Fibroblast of lung (primary cell): ENCODE data around the gene NUP160.
"Not testable (repeated sequence)": the region's sequence is repeated elsewhere in the genome, so short reads cannot be mapped to it uniquely, and the experiment has no call there.

Source experiments
- EZH2 ChIP-seq: IDR thresholded peaks from 2 replicates; pipeline ENCODE4 v1.5.1; 2012; ENCODE audit warnings: low read length, control low read depth, mild to moderate bottlenecking; ENCODE audit errors: missing control alignments
- TF ChIP-seq, protein P1 (sequence below), 2 donors: IDR thresholded peaks in 1 of 2; conservative IDR thresholded peaks in 1 of 2; 1 replicate in 1 of 2; 2 replicates in 1 of 2; pipeline ENCODE4 v1.5.1; 2011 to 2012; ENCODE audit warnings: low read length in 2 of 2, control low read depth in 1 of 2, inconsistent platforms in 1 of 2, low read depth in 1 of 2, mild to moderate bottlenecking in 1 of 2

GRCh38 chr11:47822664-47823063 lies 25.5 kb downstream of the NUP160 start:
- TF ChIP-seq, protein P1, sequence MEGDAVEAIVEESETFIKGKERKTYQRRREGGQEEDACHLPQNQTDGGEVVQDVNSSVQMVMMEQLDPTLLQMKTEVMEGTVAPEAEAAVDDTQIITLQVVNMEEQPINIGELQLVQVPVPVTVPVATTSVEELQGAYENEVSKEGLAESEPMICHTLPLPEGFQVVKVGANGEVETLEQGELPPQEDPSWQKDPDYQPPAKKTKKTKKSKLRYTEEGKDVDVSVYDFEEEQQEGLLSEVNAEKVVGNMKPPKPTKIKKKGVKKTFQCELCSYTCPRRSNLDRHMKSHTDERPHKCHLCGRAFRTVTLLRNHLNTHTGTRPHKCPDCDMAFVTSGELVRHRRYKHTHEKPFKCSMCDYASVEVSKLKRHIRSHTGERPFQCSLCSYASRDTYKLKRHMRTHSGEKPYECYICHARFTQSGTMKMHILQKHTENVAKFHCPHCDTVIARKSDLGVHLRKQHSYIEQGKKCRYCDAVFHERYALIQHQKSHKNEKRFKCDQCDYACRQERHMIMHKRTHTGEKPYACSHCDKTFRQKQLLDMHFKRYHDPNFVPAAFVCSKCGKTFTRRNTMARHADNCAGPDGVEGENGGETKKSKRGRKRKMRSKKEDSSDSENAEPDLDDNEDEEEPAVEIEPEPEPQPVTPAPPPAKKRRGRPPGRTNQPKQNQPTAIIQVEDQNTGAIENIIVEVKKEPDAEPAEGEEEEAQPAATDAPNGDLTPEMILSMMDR (conservative IDR thresholded peaks at IDR 0.05 in 1 of 2, IDR thresholded peaks at IDR 0.05 in 1 of 2; ENCODE audit: low read depth in 1 of 2, low read length in 2 of 2): not testable (repeated sequence)
- TF ChIP-seq EZH2: not testable (repeated sequence)
